ENCODE data around the gene FCRL3.

DNA sequence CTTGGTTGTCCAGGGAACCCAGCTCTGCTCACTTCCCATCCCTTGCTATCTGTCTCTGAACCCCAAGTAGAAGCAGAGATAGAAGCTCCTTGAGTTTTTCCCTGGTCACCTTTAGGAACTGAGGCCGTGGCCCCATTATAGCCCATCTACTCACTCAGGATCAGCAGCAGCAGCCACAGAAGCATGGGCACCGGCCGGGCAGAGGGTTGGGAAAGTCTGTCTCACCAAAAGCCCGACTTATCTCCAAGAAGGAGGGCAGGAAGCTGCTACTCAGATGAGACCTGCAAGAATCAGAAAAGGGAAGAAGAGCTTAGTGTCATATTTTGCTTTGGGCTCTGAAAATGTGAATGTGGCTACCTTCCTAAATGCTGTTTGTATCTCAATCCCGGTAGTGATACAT is 264 bp downstream of the FCRL3 start:
- no peak for TF ChIP-seq CTCF (IDR thresholded peaks at IDR 0.05; ENCODE audit: control extremely low read depth in 1 of 3, insufficient read depth in 1 of 3, low read depth in 1 of 3, low read length in 3 of 3)
- TF ChIP-seq, protein P1, sequence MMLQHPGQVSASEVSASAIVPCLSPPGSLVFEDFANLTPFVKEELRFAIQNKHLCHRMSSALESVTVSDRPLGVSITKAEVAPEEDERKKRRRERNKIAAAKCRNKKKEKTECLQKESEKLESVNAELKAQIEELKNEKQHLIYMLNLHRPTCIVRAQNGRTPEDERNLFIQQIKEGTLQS (IDR thresholded peaks at IDR 0.05; ENCODE audit: insufficient read depth, low read depth, low read length): no peak
- no peak for TF ChIP-seq SUZ12 (IDR thresholded peaks at IDR 0.05; ENCODE audit: low read length)
- TF ChIP-seq POLR2AphosphoS5 (IDR thresholded peaks at IDR 0.05; ENCODE audit: low read depth, low read length): no peak
- TF ChIP-seq EGR1 (IDR thresholded peaks at IDR 0.05; ENCODE audit: borderline replicate concordance, low read depth, low read length): no peak
- TF ChIP-seq POLR2A (IDR thresholded peaks at IDR 0.05; ENCODE audit: control extremely low read depth in 1 of 2, low read depth in 2 of 2, low read length in 2 of 2): no peak
- TF ChIP-seq EZH2 (IDR thresholded peaks at IDR 0.05; ENCODE audit: low read depth, low read length, severe bottlenecking): no peak
- no peak for TF ChIP-seq MAFK (IDR thresholded peaks at IDR 0.05; ENCODE audit: low read depth, low read length)
- no peak for TF ChIP-seq SP1 (IDR thresholded peaks at IDR 0.05; ENCODE audit: low read depth, low read length)
- TF ChIP-seq TCF12 (IDR thresholded peaks at IDR 0.05; ENCODE audit: low read depth, low read length): no peak
- TF ChIP-seq NRF1 (IDR thresholded peaks at IDR 0.05; ENCODE audit: low read depth, low read length): no peak
- TF ChIP-seq, protein P2, sequence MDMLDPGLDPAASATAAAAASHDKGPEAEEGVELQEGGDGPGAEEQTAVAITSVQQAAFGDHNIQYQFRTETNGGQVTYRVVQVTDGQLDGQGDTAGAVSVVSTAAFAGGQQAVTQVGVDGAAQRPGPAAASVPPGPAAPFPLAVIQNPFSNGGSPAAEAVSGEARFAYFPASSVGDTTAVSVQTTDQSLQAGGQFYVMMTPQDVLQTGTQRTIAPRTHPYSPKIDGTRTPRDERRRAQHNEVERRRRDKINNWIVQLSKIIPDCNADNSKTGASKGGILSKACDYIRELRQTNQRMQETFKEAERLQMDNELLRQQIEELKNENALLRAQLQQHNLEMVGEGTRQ (IDR thresholded peaks at IDR 0.05; ENCODE audit: low read length): no peak
- TF ChIP-seq CBX8 (IDR thresholded peaks at IDR 0.05; ENCODE audit: borderline replicate concordance, low read depth, low read length): no peak
